GM19438 (cell line): ENCODE results near the gene MX1.

Source experiments
- ATAC-seq: cut with Tn5 transposase; IDR thresholded peaks from one replicate; pipeline ENCODE4 v1.9.1; 2021; ENCODE audit warnings: low read depth; ENCODE audit not compliant: unreplicated experiment

MX1 gene, protein sequence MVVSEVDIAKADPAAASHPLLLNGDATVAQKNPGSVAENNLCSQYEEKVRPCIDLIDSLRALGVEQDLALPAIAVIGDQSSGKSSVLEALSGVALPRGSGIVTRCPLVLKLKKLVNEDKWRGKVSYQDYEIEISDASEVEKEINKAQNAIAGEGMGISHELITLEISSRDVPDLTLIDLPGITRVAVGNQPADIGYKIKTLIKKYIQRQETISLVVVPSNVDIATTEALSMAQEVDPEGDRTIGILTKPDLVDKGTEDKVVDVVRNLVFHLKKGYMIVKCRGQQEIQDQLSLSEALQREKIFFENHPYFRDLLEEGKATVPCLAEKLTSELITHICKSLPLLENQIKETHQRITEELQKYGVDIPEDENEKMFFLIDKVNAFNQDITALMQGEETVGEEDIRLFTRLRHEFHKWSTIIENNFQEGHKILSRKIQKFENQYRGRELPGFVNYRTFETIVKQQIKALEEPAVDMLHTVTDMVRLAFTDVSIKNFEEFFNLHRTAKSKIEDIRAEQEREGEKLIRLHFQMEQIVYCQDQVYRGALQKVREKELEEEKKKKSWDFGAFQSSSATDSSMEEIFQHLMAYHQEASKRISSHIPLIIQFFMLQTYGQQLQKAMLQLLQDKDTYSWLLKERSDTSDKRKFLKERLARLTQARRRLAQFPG

DNA sequence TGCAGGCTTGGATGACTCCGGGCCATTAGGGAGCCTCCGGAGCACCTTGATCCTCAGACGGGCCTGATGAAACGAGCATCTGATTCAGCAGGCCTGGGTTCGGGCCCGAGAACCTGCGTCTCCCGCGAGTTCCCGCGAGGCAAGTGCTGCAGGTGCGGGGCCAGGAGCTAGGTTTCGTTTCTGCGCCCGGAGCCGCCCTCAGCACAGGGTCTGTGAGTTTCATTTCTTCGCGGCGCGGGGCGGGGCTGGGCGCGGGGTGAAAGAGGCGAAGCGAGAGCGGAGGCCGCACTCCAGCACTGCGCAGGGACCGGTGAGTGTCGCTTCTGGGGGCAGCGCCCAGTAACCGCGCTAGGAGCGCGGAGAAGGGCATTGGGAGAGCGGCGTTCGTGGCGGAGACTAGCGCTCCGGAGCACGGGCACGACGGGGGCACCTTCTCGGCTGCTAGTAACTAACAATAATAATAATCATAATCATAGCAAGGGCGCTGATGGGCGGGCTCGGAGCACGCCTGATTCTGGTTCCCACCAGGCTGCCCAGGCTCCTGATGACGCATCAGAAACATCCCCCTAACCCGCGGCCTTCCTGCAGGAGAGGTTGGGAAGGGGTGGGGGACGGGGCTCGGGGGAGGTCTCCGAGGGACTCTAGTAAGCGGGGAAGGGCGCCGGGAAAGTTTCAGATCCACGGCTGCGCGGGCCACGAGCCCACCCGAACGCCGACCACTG is at the start of gene MX1:
MX1 (plus strand) TSS at position 286 of the 722 bp plus-strand sequence. CDS start 5,832 bp downstream, outside the sequence.
- peak; percentile 69 for ATAC-seq

GRCh38 chr21:41377715-41378114 is 48.3 kb upstream of the MX1 start:
- ATAC-seq, result no peak

GRCh38 chr21:41378849-41379248 is 47.2 kb upstream of the MX1 start:
- ATAC-seq, result no peak

DNA sequence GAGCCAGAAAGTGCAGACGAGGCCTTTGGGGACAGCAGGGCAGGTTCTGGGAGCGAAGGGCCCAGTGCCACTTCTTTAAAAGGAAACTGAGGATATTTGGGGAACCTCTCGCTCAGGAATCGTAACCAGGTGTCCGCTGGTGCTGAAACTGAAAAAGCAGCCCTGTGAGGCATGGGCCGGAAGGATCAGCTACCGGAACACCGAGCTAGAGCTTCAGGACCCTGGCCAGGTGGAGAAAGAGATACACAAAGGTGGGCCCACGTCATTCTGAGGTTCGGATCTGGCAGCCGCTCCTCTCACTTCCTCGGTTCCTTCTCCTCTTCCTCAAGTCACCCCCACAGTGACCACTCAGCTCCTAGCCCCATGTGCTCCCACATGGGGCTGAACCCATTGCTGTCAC is 46.1 kb upstream of the MX1 start:
- ATAC-seq, result no peak

GRCh38 chr21:41381731-41382130 is 44.3 kb upstream of the MX1 start:
- no peak for ATAC-seq

DNA sequence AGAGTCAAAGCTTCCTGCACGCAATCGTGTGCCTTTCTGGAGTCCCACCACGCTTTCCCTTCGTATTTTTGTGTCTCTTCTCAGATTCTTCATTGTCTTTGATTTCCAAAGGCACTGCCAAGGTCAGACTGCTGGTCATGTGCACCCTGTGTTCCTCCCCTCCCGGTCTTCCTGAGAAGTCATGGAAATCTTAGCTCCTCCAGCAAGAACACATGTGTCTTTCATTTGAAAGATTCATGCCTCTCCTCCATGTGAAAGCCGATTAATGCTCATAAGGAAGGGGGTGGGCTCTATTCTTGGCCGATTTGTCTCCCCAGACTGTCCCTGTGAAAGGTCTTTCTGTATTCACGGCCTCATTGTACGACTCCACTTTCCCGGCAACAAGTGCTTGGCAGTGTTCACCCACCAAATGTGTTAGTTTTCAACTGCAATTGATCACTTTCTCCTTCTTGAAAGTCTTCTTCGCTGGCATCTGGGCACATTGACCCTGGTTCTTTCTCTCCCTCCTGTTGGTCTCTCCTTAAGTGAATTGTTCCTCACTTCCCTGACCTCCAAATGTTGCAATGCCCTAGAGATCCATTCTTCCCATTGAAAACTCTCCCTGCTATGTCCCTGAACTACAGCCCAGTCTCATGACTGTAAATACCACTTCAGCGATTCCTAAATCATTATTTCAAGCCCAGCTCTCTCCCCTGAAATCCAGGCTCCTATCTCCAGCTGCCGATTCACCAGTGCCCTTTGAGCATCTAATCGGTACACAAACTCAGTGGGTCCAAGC is 38.8 kb upstream of the MX1 start:
- no peak for ATAC-seq

- ATAC-seq, result no peak
Measured at GRCh38 chr21:41387824-41388223, 38.2 kb upstream of the MX1 start.

DNA sequence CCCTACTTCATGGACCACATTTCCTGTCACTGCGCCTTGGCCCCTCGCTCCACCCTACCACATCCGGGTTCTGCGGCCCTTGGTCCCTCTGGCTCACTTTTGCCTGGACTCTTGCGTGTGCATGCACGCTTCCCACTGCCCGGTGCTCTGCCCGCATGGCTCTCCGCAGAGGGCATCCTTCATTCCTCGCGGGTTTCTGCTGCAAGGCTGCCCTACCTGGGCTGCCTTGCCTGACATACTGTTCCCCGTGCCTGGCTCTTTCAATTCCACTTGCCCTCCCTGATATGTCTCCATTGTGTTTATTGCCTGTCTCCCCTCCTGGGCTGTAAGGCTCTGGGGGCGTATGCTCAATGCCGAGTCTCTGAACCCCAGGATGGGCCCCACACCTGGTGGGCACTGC is 37.8 kb upstream of the MX1 start:
- ATAC-seq, result no peak

GRCh38 chr21:41390043-41390639 is 35.9 kb upstream of the MX1 start:
- ATAC-seq, result no peak

DNA sequence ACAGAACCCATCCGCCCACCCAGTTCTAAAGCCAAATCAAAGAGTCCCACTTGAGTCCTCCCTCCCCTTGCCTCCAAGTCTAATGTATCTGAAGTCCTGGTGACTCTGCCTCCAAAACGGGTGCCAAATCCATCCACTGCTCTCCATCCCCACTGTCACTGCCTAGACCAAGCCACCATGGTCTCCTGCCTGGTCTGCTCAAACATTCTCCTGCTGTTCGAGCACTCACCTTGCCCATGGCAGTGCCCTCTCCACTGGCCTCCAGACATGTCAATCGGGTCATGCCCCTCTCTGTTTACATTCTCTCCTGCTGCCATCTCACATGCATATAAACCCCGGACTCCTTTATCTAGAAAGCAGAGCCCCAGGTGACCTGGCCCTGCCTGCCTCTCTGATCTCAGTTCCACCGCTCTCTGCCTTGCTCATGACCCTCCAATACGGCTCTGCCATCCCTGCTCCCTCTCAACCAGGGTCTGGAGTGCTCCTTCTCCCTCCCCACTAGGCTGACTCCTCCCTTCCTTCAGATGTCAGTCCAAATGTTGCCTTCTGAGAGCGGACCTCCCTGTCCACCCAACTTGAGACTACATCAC is 32.1 kb upstream of the MX1 start:
- ATAC-seq, result no peak

DNA sequence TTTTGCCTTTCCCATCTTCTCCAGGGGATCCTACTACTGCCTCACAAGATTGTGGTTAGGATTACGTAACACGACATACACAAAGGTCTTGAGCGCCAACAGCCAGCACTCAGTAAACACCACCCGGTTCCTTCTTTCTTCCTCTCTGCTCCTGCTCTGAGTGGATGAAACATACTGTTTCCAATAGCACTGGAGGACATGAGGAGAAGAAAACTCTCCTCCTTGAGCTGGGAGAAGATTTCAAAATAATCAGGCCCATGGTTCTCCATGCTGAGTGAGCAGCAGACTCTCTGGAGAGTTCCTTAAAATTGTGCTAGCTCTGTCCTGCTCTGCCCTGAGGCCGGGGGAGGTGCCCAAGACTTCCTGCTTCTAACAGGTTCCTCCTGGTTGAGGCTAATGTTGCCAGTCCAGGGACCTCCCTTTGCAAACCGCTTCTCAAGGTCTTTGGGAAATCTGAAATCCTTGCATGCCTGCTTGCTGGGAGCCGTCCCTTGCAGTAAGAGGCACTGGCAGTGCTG is 29.4 kb upstream of the MX1 start:
- ATAC-seq, result no peak

DNA sequence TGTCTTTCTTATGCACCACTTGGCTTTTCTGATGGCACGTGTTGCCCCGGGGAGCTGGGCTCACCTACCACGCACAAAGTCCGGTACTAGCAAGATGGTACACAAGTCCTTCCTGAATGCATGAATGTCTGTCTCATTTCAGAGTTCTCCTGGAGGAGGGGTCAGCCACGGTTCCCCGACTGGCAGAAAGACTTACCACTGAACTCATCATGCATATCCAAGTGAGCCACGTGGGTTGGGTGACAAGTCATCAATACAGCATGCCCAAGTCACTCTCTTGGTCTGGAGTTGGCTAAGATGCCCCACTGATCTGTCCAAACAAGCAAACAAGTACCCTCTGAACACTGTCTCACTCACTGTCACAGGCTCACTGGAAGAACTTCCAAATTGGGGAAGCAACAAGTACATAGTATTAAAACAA is 28.6 kb upstream of the MX1 start:
- no peak for ATAC-seq

DNA sequence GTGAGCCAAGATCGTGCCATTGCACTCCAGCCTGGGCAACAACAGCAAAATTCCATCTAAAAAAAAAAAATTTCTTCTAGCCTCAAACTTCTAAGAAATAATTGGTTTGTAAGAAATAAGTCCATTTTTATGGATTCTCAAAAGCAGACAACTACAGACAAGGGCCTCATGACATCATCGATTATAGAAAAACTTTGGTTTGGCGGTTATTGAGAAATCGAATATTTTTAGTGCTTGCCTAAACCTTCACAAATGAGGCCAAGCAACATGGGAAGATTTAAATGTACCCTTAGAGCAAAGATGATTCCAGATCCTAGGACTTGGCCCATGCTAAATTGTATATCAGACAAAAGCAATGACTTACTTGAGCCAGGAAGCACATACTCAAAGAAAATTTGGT is 27.8 kb upstream of the MX1 start:
- no peak for ATAC-seq

GRCh38 chr21:41398831-41399230 is 27.2 kb upstream of the MX1 start:
- no peak for ATAC-seq

GRCh38 chr21:41399246-41399800 is 26.7 kb upstream of the MX1 start:
- ATAC-seq, result no peak

GRCh38 chr21:41402231-41402630 is 23.8 kb upstream of the MX1 start:
- no peak for ATAC-seq

- no peak for ATAC-seq
Measured at GRCh38 chr21:41402796-41403195, 23.2 kb upstream of the MX1 start.

- no peak for ATAC-seq
Measured at GRCh38 chr21:41403331-41403730, 22.7 kb upstream of the MX1 start.

- ATAC-seq, result no peak
Measured at GRCh38 chr21:41403966-41404365, 22.1 kb upstream of the MX1 start.
